Measurements from ENCODE around the gene SLC25A45.

Gene SLC25A45

GRCh38 chr11:65382033-65382803 lies at the start of gene SLC25A45:
Gene SLC25A45 (minus strand): TSS chr11:65382646. CDS start chr11:65381951, 695 bp downstream.
- Histone ChIP-seq H3K4me3 (ENCODE audit: low read length) (peak within 1 kb of the TSS; percentile 76), H3K27ac (ENCODE audit: low read depth, low read length) (peak within 1 kb of the TSS; percentile 99), H3K27me3 (ENCODE audit: control insufficient read depth, insufficient read depth, low read length) (no peaks in the 10 kb centered on the region), H3K36me3 (ENCODE audit: control insufficient read depth, insufficient read depth, low read length) (no peaks in the 10 kb centered on the region), H3K9ac (ENCODE audit: low read length) (peak within 1 kb of the TSS; percentile 85), H3K4me1 (ENCODE audit: control insufficient read depth, insufficient read depth, low read length) (peaks cover 22% of the 10 kb centered on the region)

GRCh38 chr11:65431451-65432099 lies 49.1 kb upstream of the SLC25A45 start:
- peak overlapping the region; percentile 15 for H3K4me3 ChIP-seq (ENCODE audit: low read length)
- H3K4me1 ChIP-seq (ENCODE audit: control insufficient read depth, insufficient read depth, low read length): peaks cover 66% of the 10 kb centered on the region
- peaks cover 28% of the 10 kb centered on the region for H3K36me3 ChIP-seq (ENCODE audit: control insufficient read depth, insufficient read depth, low read length)
- H3K27me3 ChIP-seq (ENCODE audit: control insufficient read depth, insufficient read depth, low read length): no peaks in the 10 kb centered on the region
- H3K27ac ChIP-seq (ENCODE audit: low read depth, low read length): no peak overlapping the region
- H3K9ac ChIP-seq (ENCODE audit: low read length): no peak overlapping the region

GRCh38 chr11:65430406-65431217 lies 48.2 kb upstream of the SLC25A45 start:
- peaks cover 27% of the 10 kb centered on the region for H3K36me3 ChIP-seq (ENCODE audit: control insufficient read depth, insufficient read depth, low read length)
- H3K27me3 ChIP-seq (ENCODE audit: control insufficient read depth, insufficient read depth, low read length): no peaks in the 10 kb centered on the region
- peaks cover 63% of the 10 kb centered on the region for H3K4me1 ChIP-seq (ENCODE audit: control insufficient read depth, insufficient read depth, low read length)
- H3K4me3 ChIP-seq (ENCODE audit: low read length): peak overlapping the region; percentile 31
- peak overlapping the region; percentile 54 for H3K27ac ChIP-seq (ENCODE audit: low read depth, low read length)
- peak overlapping the region; percentile 25 for H3K9ac ChIP-seq (ENCODE audit: low read length)

- Histone ChIP-seq H3K27ac (ENCODE audit: low read depth, low read length) (peak overlapping the region; percentile 54), H3K27me3 (ENCODE audit: control insufficient read depth, insufficient read depth, low read length) (no peaks in the 10 kb centered on the region), H3K9ac (ENCODE audit: low read length) (no peak overlapping the region), H3K4me3 (ENCODE audit: low read length) (peak overlapping the region; percentile 31), H3K36me3 (ENCODE audit: control insufficient read depth, insufficient read depth, low read length) (peaks cover 27% of the 10 kb centered on the region), H3K4me1 (ENCODE audit: control insufficient read depth, insufficient read depth, low read length) (peaks cover 58% of the 10 kb centered on the region)
Measured at GRCh38 chr11:65429724-65430405, 47.4 kb upstream of the SLC25A45 start.

- Histone ChIP-seq H3K9ac (ENCODE audit: low read length) (no peak overlapping the region), H3K4me1 (ENCODE audit: control insufficient read depth, insufficient read depth, low read length) (peaks cover 51% of the 10 kb centered on the region), H3K27me3 (ENCODE audit: control insufficient read depth, insufficient read depth, low read length) (no peaks in the 10 kb centered on the region), H3K4me3 (ENCODE audit: low read length) (peak overlapping the region; percentile 40), H3K36me3 (ENCODE audit: control insufficient read depth, insufficient read depth, low read length) (peaks cover 27% of the 10 kb centered on the region), H3K27ac (ENCODE audit: low read depth, low read length) (peak overlapping the region; percentile 100)
Measured at GRCh38 chr11:65429068-65429681, 46.7 kb upstream of the SLC25A45 start.

- peaks cover 48% of the 10 kb centered on the region for H3K4me1 ChIP-seq (ENCODE audit: control insufficient read depth, insufficient read depth, low read length)
Measured at GRCh38 chr11:65428578-65429067, 46.2 kb upstream of the SLC25A45 start.

GRCh38 chr11:65427691-65428577 lies 45.5 kb upstream of the SLC25A45 start:
- Histone ChIP-seq H3K4me1 (ENCODE audit: control insufficient read depth, insufficient read depth, low read length) (peaks cover 48% of the 10 kb centered on the region), H3K36me3 (ENCODE audit: control insufficient read depth, insufficient read depth, low read length) (peaks cover 36% of the 10 kb centered on the region), H3K4me3 (ENCODE audit: low read length) (peak overlapping the region; percentile 99)

More at GRCh38 chr11:65428578-65429067, 46.2 kb upstream of the SLC25A45 start:
- Histone ChIP-seq H3K4me3 (ENCODE audit: low read length) (peak overlapping the region; percentile 99), H3K9ac (ENCODE audit: low read length) (no peak overlapping the region), H3K27ac (ENCODE audit: low read depth, low read length) (peak overlapping the region; percentile 100), H3K27me3 (ENCODE audit: control insufficient read depth, insufficient read depth, low read length) (no peaks in the 10 kb centered on the region), H3K36me3 (ENCODE audit: control insufficient read depth, insufficient read depth, low read length) (peaks cover 29% of the 10 kb centered on the region)

GRCh38 chr11:65426839-65427690 lies 44.6 kb upstream of the SLC25A45 start:
- Histone ChIP-seq H3K4me1 (ENCODE audit: control insufficient read depth, insufficient read depth, low read length) (peaks cover 44% of the 10 kb centered on the region), H3K9ac (ENCODE audit: low read length) (peak overlapping the region; percentile 100), H3K27me3 (ENCODE audit: control insufficient read depth, insufficient read depth, low read length) (no peaks in the 10 kb centered on the region), H3K27ac (ENCODE audit: low read depth, low read length) (peak overlapping the region; percentile 100), H3K4me3 (ENCODE audit: low read length) (peak overlapping the region; percentile 99), H3K36me3 (ENCODE audit: control insufficient read depth, insufficient read depth, low read length) (peaks cover 38% of the 10 kb centered on the region)

More at GRCh38 chr11:65427691-65428577, 45.5 kb upstream of the SLC25A45 start:
- Histone ChIP-seq H3K9ac (ENCODE audit: low read length) (peak overlapping the region; percentile 100), H3K27ac (ENCODE audit: low read depth, low read length) (peak overlapping the region; percentile 100), H3K27me3 (ENCODE audit: control insufficient read depth, insufficient read depth, low read length) (no peaks in the 10 kb centered on the region)

GRCh38 chr11:65425971-65426838 lies 43.8 kb upstream of the SLC25A45 start:
- Histone ChIP-seq H3K36me3 (ENCODE audit: control insufficient read depth, insufficient read depth, low read length) (peaks cover 38% of the 10 kb centered on the region), H3K27me3 (ENCODE audit: control insufficient read depth, insufficient read depth, low read length) (no peaks in the 10 kb centered on the region), H3K4me3 (ENCODE audit: low read length) (peak overlapping the region; percentile 99), H3K27ac (ENCODE audit: low read depth, low read length) (peak overlapping the region; percentile 100), H3K4me1 (ENCODE audit: control insufficient read depth, insufficient read depth, low read length) (peaks cover 43% of the 10 kb centered on the region), H3K9ac (ENCODE audit: low read length) (peak overlapping the region; percentile 100)
